B cell (primary cell): ENCODE measurements around the gene CCDC102A. TPM values are rescaled to one million over a fixed set of nuclear protein-coding genes. Genes with fewer than 3 reads are reported as not detected.

Experiments used
- ATAC-seq: fragments of 200-7000 bp; cut with Tn5 transposase; one replicate; pipeline ENCODE4 v1.10.0; 2021; ENCODE audit warnings: low read depth, mild to moderate bottlenecking, moderate number of reproducible peaks, moderate library complexity
- CTCF ChIA-PET: fragments of 350-600 bp; sonication (Branson Sonifier 250); formaldehyde crosslinking; loops from one replicate; lab custom pipeline; 2021; ENCODE audit warnings: antibody characterized with exemption, inconsistent platforms; lab: Charles Lee
- POLR2A ChIA-PET: fragments of 350-600 bp; sonication (Branson Sonifier 250); formaldehyde crosslinking; loops from one replicate; lab custom pipeline; 2021; ENCODE audit warnings: antibody characterized with exemption; lab: Charles Lee
- DNase-seq: peaks from one replicate; pipeline ENCODE4 v3.0.0; 2013
- H2AFZ ChIP-seq: 2 replicates; pipeline ENCODE4 v1.6.1; 2012; ENCODE audit warnings: mild to moderate bottlenecking, low read depth, low read length; ENCODE audit not compliant: insufficient read depth, poor library complexity, severe bottlenecking
- H3K27ac ChIP-seq, 2 donors: 1 replicate in 1 of 2; 2 replicates in 1 of 2; pipeline ENCODE4 v1.5.1; 2012 to 2013; ENCODE audit warnings: low read length in 2 of 2, mild to moderate bottlenecking in 2 of 2, moderate library complexity in 1 of 2
- H3K27me3 ChIP-seq, 4 experiments: fragments of 200-600 bp in 1 of 4; sonication (generic) in 1 of 4; replicated peaks in 1 of 4; 1 replicate in 2 of 4; 2 replicates in 2 of 4; pipeline versions ENCODE4 v1.6.1 to v1.7.0; 2013 to 2016; ENCODE audit warnings: low read length in 3 of 4, mild to moderate bottlenecking in 2 of 4, mixed read lengths in 1 of 4, moderate library complexity in 1 of 4; ENCODE audit not compliant: insufficient read depth in 4 of 4, control insufficient read depth in 3 of 4; ENCODE audit errors: control extremely low read depth in 1 of 4
- H3K36me3 ChIP-seq, 2 experiments: replicated peaks in 1 of 2; 1 replicate in 1 of 2; 2 replicates in 1 of 2; pipeline versions ENCODE4 v1.6.1 to v1.7.1; 2013; ENCODE audit warnings: low read length in 1 of 2; ENCODE audit not compliant: insufficient read depth in 2 of 2, control insufficient read depth in 1 of 2; ENCODE audit errors: control extremely low read depth in 1 of 2, extremely low read depth in 1 of 2
- H3K4me1 ChIP-seq, 2 donors: fragments of 200-600 bp in 1 of 2; sonication (generic) in 1 of 2; 1 replicate in 1 of 2; 2 replicates in 1 of 2; pipeline versions ENCODE4 v1.5.1 to v1.6.1; 2013 to 2017; ENCODE audit warnings: low read length in 2 of 2; ENCODE audit not compliant: control insufficient read depth in 2 of 2, insufficient read depth in 2 of 2
- H3K4me2 ChIP-seq: replicated peaks from 2 replicates; pipeline ENCODE3; 2012; ENCODE audit warnings: mild to moderate bottlenecking, low read depth, low read length; ENCODE audit not compliant: poor library complexity, severe bottlenecking
- H3K4me3 ChIP-seq, 5 experiments: fragments of 200-600 bp in 1 of 5; sonication (generic) in 1 of 5; 1 replicate in 3 of 5; 2 replicates in 2 of 5; pipeline versions ENCODE4 v1.5.1 to v1.7.0; 2011 to 2016; ENCODE audit warnings: low read length in 4 of 5, mild to moderate bottlenecking in 4 of 5, low read depth in 2 of 5, control low read depth in 1 of 5, moderate library complexity in 1 of 5; ENCODE audit not compliant: insufficient read depth in 1 of 5; ENCODE audit errors: control extremely low read depth in 1 of 5, extremely low read depth in 1 of 5
- H3K79me2 ChIP-seq: fragments of 200-600 bp; sonication (generic); one replicate; pipeline ENCODE4 v1.6.0; 2016; ENCODE audit warnings: low read length; ENCODE audit not compliant: control insufficient read depth, insufficient read depth
- H3K9ac ChIP-seq: fragments of 200-600 bp; sonication (generic); 2 replicates; pipeline ENCODE4 v1.6.1; 2017; ENCODE audit warnings: mild to moderate bottlenecking, low read length, moderate library complexity
- H3K9me3 ChIP-seq, 3 donors: one replicate each; pipeline versions ENCODE4 v1.6.1 to v1.7.1; 2013; ENCODE audit warnings: low read length in 2 of 3; ENCODE audit not compliant: control insufficient read depth in 2 of 3, insufficient read depth in 1 of 3; ENCODE audit errors: control extremely low read depth in 1 of 3
- H4K20me1 ChIP-seq: 2 replicates; pipeline ENCODE4 v1.6.0; 2012; ENCODE audit warnings: mild to moderate bottlenecking, low read length; ENCODE audit not compliant: insufficient read depth, control insufficient read depth, poor library complexity, severe bottlenecking
- H3K27ac Mint-ChIP-seq: one replicate; pipeline ENCODE4 v1.8.0; 2021; ENCODE audit warnings: mixed read lengths
- H3K27me3 Mint-ChIP-seq: one replicate; pipeline ENCODE4 v1.8.0; 2021; ENCODE audit warnings: mixed read lengths
- H3K4me1 Mint-ChIP-seq: one replicate; pipeline ENCODE4 v1.8.0; 2021; ENCODE audit warnings: mixed read lengths
- H3K4me3 Mint-ChIP-seq: one replicate; pipeline ENCODE4 v1.8.0; 2021; ENCODE audit warnings: mixed read lengths
- H3K9me3 Mint-ChIP-seq: one replicate; pipeline ENCODE4 v1.8.0; 2022; ENCODE audit warnings: mixed read lengths; ENCODE audit not compliant: insufficient read depth
- CTCF ChIP-seq: fragments of 200-600 bp; IDR thresholded peaks from one replicate; pipeline ENCODE4 v1.8.0; 2022; ENCODE audit warnings: antibody characterized with exemption, mild to moderate bottlenecking
- WGBS: methylation state at CpG from one replicate; pipeline ENCODE4 v1.1.5; 2013; ENCODE audit warnings: missing lambda C conversion rate; ENCODE audit not compliant: insufficient coverage; 5-methylcytosine and 5-hydroxymethylcytosine counted together
- intact Hi-C: fragments of 100-400 bp; cut with micrococcal nuclease; formaldehyde crosslinking; loops from one replicate; pipeline ENCODE4 v1.10.0; 2022
- polyA plus RNA-seq: library from polyadenylated mRNA; depleted of rRNA; stranded (reverse); fragments of >200 nt; gene quantifications from 2 replicates; pipeline ENCODE4 v1.2.3, GENCODE V29; 2012
- total RNA-seq, 2 donors: library from RNA; stranded (reverse); fragments of 120-200 nt in 1 of 2; gene quantifications; 1 replicate in 1 of 2; 2 replicates in 1 of 2; pipeline versions ENCODE4 v1.2.3 to v1.2.4, GENCODE V29; 2013 to 2022

CCDC102A gene
- total and polyA plus RNA-seq, 2 donors (not counting 1 experiment from before 2014, with no cell fraction given): 14.5 to 14.7 TPM

GRCh38 chr16:57486858-57487834 lies 49.2 kb downstream of the CCDC102A start:
- no peak for ATAC-seq
- H3K79me2 ChIP-seq: no peaks in the 10 kb centered on the region
- DNase-seq: no peak
- intact Hi-C loops: loop anchor here (1.0 kb wide), 2 partner anchors 40 to 50 kb away; partner anchors contain the start of genes CIAPIN1 and COQ9
- TF ChIP-seq CTCF: no peak
- peaks cover 0 to 12% (median 3%) of the 10 kb centered on the region in 4 experiments for H3K27me3 ChIP-seq
- peak overlapping the region in 2 of 5 experiments; percentile 65 to 68 for H3K4me3 ChIP-seq
- H3K9ac ChIP-seq: peak overlapping the region; percentile 75
- POLR2A ChIA-PET: interaction anchor here (0.9 kb wide), 1 partner anchor 51 kb away, joined by 3 read pairs; no protein-coding TSS in a partner anchor
- CTCF ChIA-PET: interaction anchor here (0.6 to 2.0 kb wide), 8 partner anchors 13 to 90 kb away, joined by 3 to 6 read pairs (median 5); partner anchors contain the start of gene POLR2C
- Mint-ChIP-seq H3K4me3 (peak overlapping the region; percentile 81), H3K9me3 (no peaks in the 10 kb centered on the region), H3K27ac (no peak overlapping the region), H3K4me1 (peaks cover 16% of the 10 kb centered on the region), H3K27me3 (peaks cover 3% of the 10 kb centered on the region)
- H4K20me1 ChIP-seq: no peaks in the 10 kb centered on the region
- H2AFZ ChIP-seq: peak overlapping the region; percentile 85
- H3K4me2 ChIP-seq: peak overlapping the region; percentile 93
- no peaks in the 10 kb centered on the region for H3K9me3 ChIP-seq
- H3K36me3 ChIP-seq: no peaks in the 10 kb centered on the region
- H3K4me1 ChIP-seq: peaks cover 12 to 17% of the 10 kb centered on the region in 2 donors
- H3K27ac ChIP-seq: no peak overlapping the region
- WGBS: 97% methylated on average over 4 of the region's 8 CpGs
